ENCODE data around the gene LACRT. TPM values are rescaled to one million over a fixed set of nuclear protein-coding genes. Genes with fewer than 3 reads are reported as not detected.
"Not testable (repeated sequence)": the region's sequence is repeated elsewhere in the genome, so short reads cannot be mapped to it uniquely, and the experiment has no call there.

The LACRT gene
- polyA plus RNA-seq, 12 donors, result not detected

DNA sequence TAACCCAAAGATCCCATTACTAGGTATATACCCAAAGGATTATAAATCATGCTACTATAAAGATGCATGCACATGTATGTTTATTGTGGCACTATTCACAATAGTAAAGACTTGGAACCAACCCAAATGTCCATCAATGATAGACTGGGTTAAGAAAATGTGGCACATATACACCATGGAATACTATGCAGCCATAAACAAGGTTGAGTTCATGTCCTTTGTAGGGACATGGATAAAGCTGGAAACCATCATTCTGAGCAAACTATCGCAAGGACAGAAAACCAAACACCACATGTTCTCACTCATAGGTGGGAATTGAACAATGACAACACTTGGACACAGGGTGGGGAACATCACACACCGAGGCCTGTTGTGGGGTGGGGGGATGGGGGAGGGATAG, 4.4 kb upstream of the LACRT start:
- not testable (repeated sequence) for DNase-seq

DNA sequence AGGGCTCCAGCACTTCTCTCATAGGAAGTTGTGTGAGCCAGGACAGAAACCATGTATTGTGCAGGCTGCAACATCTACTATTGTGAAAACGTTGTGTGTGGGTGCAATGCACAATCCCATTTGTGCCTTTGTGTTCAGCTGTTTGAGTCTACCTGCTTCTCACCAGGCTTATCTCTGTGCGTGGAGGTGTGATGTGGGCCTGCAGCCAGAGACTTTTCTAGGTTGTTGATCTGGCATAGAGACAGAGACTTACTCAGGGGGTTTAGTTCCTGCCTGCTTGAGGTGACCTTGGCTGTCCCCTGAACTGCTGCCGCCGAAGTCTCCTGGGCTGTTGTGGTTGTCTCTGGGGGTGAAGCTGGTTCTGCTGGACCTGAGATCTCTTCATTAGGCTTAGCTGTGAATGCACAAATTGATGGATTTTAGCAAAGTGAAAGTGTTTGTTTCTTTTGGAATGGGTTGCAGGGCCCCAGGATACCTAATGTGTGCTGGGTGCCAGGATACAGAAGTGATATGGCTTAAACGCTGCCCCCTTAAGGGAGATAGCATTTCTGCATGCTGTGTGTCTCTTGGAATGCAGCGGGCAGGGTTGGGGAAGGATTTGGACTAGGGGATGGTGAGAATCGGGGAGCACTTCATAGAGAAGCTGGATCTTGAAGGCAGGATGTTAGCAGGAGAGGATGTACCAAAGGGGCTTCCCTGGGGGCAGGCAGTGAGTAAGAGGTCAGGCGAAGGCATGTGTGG, 2.5 kb downstream of the LACRT start:
- DNase-seq, result no peak

DNA sequence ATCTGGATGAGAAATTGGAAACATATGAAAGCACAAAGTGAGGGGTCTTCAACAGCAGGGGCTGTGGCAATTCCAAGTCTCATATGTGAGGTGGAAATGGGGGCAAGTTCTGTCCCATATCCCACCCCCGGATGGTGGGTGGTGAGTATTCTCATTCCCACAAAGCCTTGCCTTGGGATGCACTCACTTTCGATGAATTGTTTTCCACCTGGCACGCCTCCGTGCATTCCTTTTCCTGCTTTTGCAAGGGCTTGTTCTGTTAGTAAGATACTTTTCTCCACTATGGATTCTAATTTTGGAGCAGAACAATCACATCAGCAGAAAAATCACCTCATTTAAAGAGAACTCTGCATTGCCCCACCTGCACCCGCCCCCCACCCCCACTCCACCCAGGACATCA, 3.1 kb downstream of the LACRT start:
- no peak for DNase-seq

DNA sequence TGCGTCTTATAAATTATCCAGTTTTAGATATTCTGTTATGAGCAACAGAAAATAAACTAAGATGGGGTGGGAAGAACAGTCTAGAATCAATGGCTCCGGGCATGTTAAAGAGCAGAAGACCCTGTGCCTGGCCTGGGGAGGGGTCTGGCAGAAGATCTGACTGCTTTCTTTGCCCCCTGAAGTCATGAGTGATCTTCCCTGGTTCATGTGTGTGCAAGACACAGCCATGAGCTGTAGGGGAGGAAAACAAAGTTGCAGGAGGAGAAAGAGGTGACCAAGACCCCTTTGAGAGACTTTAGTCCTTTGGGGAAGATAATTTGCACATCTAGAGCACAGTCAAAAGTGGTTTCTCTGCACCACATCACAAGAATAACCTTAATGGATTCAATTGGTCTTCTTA, 4.8 kb downstream of the LACRT start:
- DNase-seq, result no peak

DNA sequence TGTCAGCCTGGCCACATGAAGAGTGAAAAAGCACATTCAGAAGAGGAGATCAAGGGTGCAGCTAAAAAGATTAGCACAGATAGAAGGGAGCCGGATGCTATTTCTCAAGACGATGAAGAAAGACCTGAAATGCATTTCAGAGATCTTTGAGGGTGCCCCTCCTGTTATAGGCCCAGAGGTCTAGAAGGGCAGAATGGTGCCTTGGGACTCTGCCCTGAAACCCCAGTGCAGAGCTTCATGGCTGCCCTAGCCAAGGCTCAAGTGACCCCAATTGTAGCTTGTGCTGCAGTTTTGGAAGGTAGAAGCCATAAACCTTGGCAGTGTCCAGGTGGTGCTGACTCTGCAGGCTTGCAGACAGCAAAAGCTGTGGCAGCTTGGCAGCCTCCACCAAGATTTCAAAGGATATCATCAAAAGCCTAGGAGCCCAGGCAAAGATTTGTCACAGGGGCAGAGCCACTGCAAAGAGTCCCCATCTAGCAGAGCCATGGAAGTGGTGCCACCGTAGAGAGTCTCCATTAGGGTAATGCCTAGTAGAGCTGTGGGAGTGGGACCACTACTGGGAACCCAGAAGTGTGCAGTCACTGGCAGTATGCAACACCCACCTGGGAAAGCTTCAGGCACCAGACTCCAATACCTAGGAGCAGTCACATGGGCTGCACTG, 6.4 kb downstream of the LACRT start:
- DNase-seq, result no peak

DNA sequence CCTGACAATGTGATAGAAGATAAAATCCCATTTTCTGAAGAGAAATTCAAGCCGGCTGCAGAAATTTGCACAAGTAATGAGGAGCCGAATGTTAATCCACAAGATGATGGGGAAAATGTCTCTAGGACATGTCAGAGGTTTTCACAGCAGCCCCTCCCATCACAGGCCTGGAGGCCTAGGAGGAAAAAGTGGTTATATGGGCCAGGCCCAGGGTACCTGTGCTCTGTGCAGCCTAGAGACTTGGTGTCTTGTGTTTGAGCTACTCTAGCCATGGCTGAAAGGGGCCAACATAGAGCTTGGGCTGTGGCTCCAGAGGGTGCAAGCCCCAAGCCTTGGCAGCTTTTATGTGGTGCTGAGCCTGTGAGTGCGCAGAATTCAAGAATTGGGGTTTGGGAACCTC, 7.4 kb downstream of the LACRT start:
- no peak for DNase-seq

DNA sequence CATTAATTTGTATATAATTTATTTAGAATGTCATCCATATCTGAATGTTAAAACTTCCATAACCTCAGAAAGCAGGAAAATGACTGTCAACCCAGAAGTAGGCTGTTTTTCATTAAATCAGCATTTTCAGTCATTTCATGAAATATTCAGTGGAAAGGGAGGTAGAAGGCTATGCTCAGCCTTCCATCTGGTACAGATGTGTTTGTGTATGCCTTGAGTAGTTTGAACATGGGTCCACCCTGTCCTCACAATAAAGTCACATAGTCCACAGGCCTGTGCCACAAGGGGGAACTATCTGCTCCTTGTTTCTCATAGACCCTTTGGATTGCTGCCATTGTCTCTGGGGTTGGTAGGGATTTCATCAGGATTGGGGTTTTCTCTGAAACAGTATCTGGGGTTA, 9.1 kb downstream of the LACRT start:
- DNase-seq, result no peak

DNA sequence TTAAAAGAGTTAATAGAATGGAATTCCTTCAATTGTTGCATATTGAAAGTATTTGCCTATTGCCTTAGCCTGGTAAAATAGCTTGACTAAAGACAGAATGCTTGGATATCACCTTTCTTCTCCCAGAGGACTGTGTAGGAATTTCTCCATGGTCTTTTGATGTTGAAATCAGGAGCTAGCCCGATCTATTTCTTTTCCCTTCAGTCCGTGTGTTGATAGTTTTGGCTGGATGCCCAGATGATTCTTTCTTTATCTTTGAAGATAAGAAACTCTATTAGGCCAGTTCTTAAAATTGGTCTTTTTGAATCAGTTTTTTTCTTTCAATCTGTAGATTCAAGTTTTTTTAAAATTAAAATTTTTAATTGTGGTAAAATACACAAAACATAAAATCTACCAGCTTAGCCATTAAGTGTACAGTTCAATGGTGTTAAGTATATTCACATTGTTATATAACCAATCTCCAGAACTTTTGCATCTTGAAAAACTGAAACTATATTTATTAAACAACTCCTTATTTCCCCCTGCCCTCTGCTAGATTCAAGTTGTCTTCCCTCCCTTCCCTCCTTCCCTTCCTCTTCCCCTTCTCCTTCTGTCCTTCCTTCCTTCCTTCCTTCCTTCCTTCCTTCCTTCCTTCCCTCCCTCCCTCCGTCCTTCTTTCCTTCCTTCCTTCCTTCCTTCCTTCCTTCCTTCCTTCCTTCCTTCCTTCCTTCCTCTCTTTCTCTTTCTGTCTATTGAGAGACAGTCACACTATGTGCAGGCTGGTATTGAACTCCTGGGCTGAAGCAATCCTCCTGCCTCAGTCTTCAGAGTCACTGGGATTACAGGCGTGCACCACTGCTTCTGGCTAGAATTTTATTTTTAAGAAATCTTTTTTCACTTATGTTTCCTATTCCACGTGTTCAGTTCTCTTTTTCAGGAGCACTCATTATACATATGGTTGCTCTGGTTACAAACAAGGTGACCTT, 10.1 kb downstream of the LACRT start:
- DNase-seq, result no peak

DNA sequence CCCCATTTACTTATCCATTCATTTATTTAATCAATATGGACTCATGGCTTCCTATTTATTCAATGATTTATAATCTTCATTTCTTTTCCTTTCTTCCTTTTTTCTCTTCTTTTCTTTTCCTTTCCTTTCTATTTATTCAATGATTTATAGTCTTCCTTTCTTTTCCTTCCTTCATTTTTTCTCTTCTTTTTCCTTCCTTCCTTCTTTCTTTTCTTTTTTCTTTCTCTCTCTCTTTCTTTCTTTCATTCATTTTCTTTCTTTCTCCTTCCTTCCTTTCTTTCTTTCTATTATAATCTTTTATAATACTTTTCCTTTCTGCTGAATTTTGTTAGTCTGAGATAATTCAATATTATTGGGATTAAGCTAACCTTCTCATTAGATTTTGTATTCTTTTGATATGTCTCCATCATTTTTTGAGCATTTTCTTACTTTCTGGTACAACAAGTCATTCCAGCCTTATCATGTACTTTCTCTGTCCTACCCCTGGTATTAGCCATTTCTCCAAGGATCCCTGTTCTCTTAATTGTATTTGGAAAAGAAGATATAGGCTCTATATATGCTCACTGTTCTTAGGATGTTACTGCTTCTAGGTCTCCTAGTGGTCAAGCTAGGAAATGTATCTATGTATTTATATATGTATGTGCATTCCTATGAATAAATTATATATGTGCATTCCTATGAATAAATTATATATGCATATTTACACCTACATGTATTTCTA, 12.1 kb downstream of the LACRT start:
- no peak for DNase-seq

DNA sequence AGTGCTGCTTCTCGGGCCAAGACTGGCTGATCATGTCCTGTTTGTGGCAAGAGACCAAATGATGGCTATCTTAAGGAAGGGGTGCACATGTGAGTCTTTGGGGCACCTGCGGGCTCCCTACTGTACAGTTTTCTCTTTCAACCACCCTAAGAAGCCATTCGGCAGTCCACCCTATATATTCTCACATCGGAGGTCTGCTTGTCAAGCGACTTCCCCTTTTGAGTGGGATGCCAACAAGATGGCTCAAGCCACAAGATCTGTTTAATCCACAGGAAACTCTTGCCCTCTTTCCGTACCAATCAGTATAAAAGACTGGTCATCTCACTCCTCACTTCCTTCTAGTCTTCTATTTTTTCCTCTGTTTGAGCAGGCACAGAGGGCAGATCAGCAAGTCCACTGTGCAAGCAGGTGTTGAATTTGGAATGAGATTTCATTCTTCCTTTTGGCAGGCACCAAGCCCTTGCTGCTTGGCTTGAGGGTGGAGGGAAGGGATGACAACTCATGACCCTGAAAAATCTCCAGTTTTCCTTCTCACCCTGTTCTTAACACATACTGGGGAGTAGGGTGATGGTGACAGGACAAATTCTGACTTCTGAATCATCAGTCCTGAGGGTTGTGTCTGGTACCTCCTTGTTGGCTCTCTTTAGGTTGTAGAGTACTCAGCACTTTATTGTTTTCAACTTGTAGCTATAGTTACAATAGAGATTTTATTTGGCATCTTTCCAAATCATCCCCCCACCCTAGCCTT, 17.6 kb downstream of the LACRT start:
- DNase-seq, result no peak

DNA sequence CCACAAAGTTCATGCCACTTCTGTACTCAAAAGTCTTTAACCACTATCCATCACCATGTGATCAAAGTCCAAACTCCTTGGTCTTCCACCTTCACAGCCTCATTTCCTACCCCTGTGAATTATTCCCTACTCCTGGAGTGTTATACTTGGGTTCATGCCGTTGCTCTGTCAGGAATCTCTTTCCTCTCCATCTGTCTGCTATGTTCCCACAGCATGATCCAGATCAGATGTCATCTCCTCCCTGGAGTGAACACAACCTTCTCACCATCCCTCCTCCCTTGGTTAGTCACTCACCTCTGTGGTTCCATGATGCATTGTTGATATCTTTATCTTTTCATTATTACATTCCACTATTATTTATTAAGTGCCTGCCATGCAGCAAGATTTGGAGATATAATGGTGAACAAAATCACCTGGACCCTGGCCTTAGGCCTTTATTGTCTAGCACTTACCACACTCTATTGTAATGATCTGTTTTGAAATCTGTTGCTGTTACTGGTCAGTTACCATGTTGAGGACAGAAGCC, 22.4 kb downstream of the LACRT start:
- DNase-seq, result no peak

DNA sequence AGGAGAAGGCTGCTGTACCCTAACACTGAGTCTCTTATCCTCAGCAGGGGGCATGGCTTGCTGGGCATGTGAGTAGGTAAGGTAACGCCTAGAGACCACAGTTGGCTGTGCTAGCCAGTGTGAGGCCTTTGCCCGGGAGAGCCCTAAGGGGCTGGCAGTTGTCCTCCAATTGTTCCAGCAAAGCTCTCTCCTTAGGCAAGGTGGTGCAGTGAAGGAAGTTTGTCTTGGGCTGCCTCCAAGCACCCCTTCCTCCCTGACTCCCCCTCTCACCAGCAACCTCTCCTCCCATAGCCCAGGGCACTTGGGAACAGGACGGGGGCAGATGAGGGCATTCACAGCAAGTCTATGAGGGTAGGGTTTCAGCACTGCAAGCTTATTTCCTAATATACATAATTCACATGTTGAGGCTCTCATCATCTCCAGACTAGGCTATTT, 23.0 kb downstream of the LACRT start:
- no peak for DNase-seq

DNA sequence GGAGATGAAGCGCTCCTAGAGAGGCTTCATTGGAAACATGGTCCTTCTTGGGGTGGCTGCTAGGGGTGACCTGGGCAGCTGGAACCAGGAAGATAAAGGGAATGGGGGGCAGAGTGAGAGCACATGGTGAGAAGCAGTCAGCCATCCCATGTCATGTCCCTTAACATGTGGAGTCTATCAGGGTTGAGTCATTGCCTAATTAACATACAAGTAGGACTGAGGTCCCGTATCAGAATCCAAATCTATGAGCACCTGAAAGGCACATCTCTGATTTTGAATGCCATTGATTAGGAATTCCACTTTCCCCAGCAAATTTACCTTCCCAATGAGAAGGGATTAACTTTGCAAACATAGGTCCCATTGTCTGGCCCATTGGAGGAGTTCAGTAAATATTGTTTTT, 25.9 kb downstream of the LACRT start:
- no peak for DNase-seq

DNA sequence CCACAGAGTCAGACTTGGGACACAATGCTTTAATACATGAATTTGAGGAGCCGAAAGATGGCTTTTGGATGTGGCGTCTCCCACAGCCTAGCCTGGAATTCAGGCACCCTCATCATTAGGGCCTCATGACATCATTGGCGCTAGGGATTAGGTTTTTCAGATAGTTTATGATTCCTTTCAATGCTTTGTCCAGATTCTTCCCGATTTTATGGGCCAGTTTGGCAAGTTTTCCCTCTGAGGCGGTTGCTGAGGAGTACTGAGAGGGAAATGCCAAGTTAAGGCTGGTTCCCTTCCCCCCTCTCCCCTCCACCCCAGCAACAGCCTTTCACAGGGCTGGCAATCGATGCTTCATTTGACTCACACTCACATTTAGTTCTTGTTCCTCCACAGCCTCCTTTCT, 26.5 kb downstream of the LACRT start:
- DNase-seq, result no peak

DNA sequence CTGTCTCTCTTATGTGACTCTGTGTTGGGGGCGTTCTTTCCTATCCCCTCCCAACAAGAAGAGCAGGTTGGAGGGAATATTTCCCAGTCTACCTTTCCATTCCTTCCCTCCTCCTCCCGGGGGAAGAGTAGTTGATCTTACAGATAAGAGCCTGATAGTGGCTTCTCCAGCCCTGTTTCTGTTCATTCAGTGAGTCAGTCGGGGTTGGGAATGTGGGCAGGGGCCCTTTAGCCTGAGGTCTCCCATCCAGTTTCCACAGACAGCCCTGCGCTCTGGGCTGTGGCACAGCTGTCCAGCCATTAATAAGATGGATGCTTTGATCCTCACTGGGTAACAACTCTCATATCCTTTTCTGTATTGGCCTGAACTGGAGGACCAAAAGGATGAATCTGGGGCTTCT, 28.1 kb downstream of the LACRT start:
- no peak for DNase-seq

DNA sequence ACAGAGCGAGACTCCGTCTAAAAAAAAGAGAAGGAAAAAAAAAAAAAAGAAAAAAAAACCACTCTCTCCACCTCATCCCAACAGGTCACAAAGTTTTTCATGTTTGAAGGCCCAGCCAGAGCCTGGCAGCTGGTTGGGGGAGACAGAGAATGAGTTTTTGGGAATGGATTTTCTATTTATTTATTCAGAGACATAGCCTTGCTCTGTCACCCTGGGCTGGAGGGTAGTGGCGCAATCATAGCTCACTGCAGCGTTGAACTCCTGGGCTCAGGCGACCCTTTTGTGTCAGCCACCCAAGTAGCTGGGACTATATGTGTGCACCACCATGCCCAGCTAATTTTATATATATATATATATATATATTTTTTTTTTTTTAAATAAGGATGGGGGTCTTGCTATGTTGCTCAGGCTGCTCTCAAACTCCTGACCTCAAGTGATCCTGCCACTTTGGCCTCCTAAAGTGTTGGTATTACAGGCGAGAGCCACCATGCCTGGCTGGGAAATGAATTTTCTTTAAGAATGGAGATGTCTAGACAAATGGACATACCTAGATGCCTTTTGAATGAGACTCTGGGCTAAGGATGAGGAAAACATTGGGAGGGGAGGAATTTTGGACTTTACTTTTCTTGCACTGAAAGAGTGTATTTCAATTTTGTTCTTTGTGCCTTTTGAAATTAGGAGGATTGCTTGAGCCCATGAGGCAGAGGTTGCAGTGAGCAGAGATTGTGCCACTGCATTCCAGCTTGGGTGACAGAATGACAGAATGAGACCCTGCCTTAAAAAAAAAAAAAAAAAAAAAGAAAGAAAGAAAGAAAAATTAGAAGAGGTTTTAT, 29.3 kb downstream of the LACRT start:
- no peak for DNase-seq

DNA sequence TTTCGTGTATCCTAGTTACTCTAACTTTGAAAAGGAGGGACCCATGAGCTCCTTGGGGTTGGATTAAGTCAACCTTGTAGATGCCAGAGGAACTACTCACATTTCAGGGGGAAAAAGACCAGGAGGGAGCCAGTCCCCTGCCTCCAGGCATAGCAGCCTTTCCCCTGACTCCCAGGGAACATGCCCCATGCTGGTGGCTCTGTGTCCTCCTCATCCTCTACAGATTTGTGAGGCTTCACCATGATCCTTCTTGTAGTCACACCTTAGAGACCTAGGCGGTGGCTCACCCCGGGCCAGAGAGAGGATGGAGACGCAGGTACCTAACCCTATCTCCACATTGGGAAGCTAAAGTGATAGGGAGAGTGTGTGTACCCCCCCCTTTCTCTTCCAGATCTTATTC, 30.3 kb downstream of the LACRT start:
- no peak for DNase-seq

DNA sequence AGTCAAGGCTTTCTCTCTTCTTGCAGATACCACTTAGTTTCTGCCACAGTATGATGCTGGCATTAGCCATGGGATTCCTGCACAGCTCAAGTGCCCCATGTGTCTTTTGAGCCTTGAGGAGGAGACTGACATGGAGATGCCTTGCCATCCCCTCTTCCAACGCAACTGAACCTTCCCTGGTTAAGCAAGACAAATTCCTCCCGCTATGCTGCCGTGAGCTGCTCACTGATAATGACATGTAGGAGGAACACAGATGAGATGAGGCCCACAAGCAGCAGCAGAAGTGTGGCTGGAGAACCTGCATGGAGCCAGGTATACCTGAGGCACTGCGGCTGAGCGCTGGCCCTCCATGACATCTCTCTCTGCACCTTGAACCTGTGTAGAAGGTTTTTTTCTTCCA, 30.8 kb downstream of the LACRT start:
- no peak for DNase-seq

DNA sequence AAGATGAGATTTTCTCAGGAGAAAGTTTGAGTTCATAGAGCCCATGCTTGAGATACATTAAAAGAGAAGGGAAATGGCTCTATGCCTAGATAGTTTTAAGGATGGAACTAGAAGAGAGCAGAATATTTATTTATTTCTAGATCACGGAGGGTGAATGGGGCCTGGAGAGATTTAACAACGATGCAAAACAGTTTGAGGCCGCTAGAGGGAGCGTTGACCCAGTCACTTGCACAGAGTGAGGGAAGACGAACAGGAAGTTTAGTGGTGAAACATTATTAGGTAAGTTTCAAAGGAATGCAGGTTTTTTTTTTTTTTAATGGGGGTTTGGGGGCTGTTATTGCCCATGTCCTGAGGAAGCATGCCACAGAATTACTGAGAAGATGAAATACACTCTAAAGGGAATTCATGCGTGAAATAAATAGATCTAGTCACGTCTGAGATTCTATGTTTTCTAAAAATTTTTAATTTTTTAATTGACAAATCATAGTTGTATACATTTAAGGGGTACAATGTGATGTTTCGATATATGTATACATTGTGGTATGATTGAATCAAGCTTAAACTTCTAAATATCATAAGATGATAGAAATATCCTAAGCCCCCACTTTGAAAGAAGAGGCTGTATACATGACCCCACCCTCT, 31.4 kb downstream of the LACRT start:
- DNase-seq, result peak; percentile 51
